ENCODE data around the gene MRPL48. TPM values are rescaled to one million over a fixed set of nuclear protein-coding genes. Genes with fewer than 3 reads are reported as not detected.

MRPL48 gene
- total and polyA plus RNA-seq, 12 donors: 25.1 to 44.4 (median 32.7) TPM

GRCh38 chr11:73862986-73863385 lies 75.3 kb downstream of the MRPL48 start:
- WGBS, 2 donors: 63 to 79% methylated on average over 4 of the region's 4 CpGs
- intact Hi-C loops (cut with DNase I): no loop called here
- peaks cover 0 to 18% (median 10%) of the 10 kb centered on the region in 9 donors for H3K4me1 ChIP-seq
- no peaks in the 10 kb centered on the region for H3K9me3 ChIP-seq
- no peak overlapping the region for H3K4me3 ChIP-seq
- TF ChIP-seq, protein P1, sequence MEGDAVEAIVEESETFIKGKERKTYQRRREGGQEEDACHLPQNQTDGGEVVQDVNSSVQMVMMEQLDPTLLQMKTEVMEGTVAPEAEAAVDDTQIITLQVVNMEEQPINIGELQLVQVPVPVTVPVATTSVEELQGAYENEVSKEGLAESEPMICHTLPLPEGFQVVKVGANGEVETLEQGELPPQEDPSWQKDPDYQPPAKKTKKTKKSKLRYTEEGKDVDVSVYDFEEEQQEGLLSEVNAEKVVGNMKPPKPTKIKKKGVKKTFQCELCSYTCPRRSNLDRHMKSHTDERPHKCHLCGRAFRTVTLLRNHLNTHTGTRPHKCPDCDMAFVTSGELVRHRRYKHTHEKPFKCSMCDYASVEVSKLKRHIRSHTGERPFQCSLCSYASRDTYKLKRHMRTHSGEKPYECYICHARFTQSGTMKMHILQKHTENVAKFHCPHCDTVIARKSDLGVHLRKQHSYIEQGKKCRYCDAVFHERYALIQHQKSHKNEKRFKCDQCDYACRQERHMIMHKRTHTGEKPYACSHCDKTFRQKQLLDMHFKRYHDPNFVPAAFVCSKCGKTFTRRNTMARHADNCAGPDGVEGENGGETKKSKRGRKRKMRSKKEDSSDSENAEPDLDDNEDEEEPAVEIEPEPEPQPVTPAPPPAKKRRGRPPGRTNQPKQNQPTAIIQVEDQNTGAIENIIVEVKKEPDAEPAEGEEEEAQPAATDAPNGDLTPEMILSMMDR (IDR thresholded peaks at IDR 0.05): no peak
- ATAC-seq: no peak
- no peaks in the 10 kb centered on the region for H3K27me3 ChIP-seq
- H3K27ac ChIP-seq: no peak overlapping the region
- no peak for DNase-seq
- H3K36me3 ChIP-seq: peaks cover 0 to 64% (median 8%) of the 10 kb centered on the region in 9 donors

GRCh38 chr11:73866095-73866579 lies 78.5 kb downstream of the MRPL48 start:
- H3K4me1 ChIP-seq: peaks cover 0 to 18% (median 10%) of the 10 kb centered on the region in 9 donors
- whole genome bisulfite sequencing, 2 donors: 81 to 89% methylated on average over 5 of the region's 5 CpGs
- no peak for DNase-seq
- H3K9me3 ChIP-seq: no peaks in the 10 kb centered on the region
- no peak overlapping the region for H3K4me3 ChIP-seq
- H3K27me3 ChIP-seq: no peaks in the 10 kb centered on the region
- peak in 4 of 8 donors; percentile 13 to 54 (median 40) for ATAC-seq
- peak overlapping the region in 7 of 10 donors; percentile 5 to 67 (median 39) for H3K27ac ChIP-seq
- intact Hi-C loops (cut with DNase I): no loop called here
- TF ChIP-seq, protein P1 (IDR thresholded peaks at IDR 0.05): no peak
- H3K36me3 ChIP-seq: peaks cover 0 to 72% (median 8%) of the 10 kb centered on the region in 9 donors

GRCh38 chr11:73866586-73866996 lies 78.9 kb downstream of the MRPL48 start:
- H3K4me1 ChIP-seq: peaks cover 0 to 18% (median 10%) of the 10 kb centered on the region in 9 donors
- DNase-seq (no peak), ATAC-seq (peak in 7 of 8 donors; percentile 42 to 89 (median 59))
- TF ChIP-seq, protein P1 (IDR thresholded peaks at IDR 0.05): no peak
- intact Hi-C loops (cut with DNase I): no loop called here
- H3K4me3 ChIP-seq: no peak overlapping the region
- WGBS, 2 donors: 50 to 57% methylated on average over 2 of the region's 2 CpGs
- H3K27ac ChIP-seq: peak overlapping the region in 7 of 10 donors; percentile 5 to 67 (median 39)
- no peaks in the 10 kb centered on the region for H3K9me3 ChIP-seq
- H3K36me3 ChIP-seq: peaks cover 0 to 72% (median 12%) of the 10 kb centered on the region in 9 donors
- H3K27me3 ChIP-seq: no peaks in the 10 kb centered on the region

DNA sequence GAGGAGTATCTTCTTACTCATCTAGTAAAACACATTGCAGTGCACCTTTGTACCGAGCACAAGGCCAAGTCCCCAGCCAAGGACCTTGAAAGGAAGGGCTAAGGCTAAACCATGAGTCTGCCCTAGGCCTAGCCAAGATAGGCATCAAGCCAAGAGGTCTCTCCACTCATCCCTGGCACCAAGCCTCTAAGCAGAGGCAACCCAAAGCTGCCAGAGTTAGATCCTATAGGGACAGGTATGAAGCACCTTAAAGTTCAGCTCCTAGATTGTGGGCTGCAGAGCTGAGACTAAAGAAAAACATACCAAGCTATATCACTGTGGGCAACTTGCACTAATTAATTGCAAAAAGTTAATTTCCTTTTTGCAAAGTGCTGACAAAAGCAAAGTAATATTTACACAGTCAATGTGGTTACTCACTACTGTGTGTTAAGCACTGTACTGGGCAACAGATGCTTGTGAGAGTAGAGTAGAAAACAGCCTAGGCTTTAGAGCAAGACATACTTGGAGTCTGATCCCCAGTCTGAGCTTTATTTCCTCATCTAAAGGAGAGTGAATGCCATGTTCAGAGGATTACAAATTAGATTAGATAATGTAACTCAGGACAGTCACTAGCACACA lies 81.8 kb downstream of the MRPL48 start:
- no peaks in the 10 kb centered on the region for H3K9me3 ChIP-seq
- no peak overlapping the region for H3K4me3 ChIP-seq
- WGBS, 2 donors: 51 to 64% methylated on average over 1 of the region's 1 CpG
- no peaks in the 10 kb centered on the region for H3K27me3 ChIP-seq
- intact Hi-C loops (cut with DNase I): no loop called here
- H3K36me3 ChIP-seq: peaks cover 0 to 76% (median 24%) of the 10 kb centered on the region in 9 donors
- peak in 1 of 8 donors; percentile 8 for ATAC-seq
- no peak for DNase-seq
- TF ChIP-seq, protein P1 (IDR thresholded peaks at IDR 0.05): no peak
- peaks cover 0 to 18% (median 10%) of the 10 kb centered on the region in 9 donors for H3K4me1 ChIP-seq
- H3K27ac ChIP-seq: no peak overlapping the region
